Right atrium auricular region (tissue), 2 donors: ENCODE measurements around the gene C11orf68. TPM values are rescaled to one million over a fixed set of nuclear protein-coding genes. Genes with fewer than 3 reads are reported as not detected.

Source experiments
- DNase-seq: peaks from one replicate; pipeline ENCODE4 v3.0.0-alpha.2; 2019; ENCODE audit warnings: low spot score
- H3K27ac ChIP-seq, 2 donors: fragments of 200-600 bp; sonication (generic); 1 replicate in 1 of 2; 2 replicates in 1 of 2; pipeline ENCODE4 v1.5.1; 2016 to 2019
- H3K27me3 ChIP-seq, 2 donors: fragments of 200-600 bp; sonication (generic); one replicate each; pipeline versions ENCODE4 v1.5.1 to v1.6.0; 2017 to 2019
- H3K36me3 ChIP-seq: fragments of 200-600 bp; sonication (generic); one replicate; pipeline ENCODE4 v1.5.1; 2016
- H3K4me1 ChIP-seq, 2 donors: fragments of 200-600 bp; sonication (generic); one replicate each; pipeline versions ENCODE4 v1.5.1 to v1.6.0; 2017 to 2019
- H3K4me3 ChIP-seq, 2 donors: fragments of 200-600 bp; sonication (generic); 1 replicate in 1 of 2; 2 replicates in 1 of 2; pipeline ENCODE4 v1.5.1; 2017 to 2019; ENCODE audit warnings: mild to moderate bottlenecking in 1 of 2, moderate library complexity in 1 of 2
- H3K9me3 ChIP-seq, 2 donors: fragments of 200-600 bp; sonication (generic); one replicate each; pipeline ENCODE4 v1.5.1; 2019
- total RNA-seq, 2 donors: library from RNA; depleted of rRNA; stranded (reverse); fragments of >200 nt; gene quantifications; one replicate each; pipeline ENCODE4 v1.1.0, GENCODE V29; 2016
- TF ChIP-seq, protein P1 (sequence below), 2 donors: fragments of 200-600 bp; sonication (generic); IDR thresholded peaks; one replicate each; pipeline ENCODE4 v1.5.1; 2019; ENCODE audit warnings: antibody characterized with exemption in 2 of 2

The C11orf68 gene
- total RNA-seq, 2 donors from 2014 or later: 13.9 to 23.5 TPM

DNA sequence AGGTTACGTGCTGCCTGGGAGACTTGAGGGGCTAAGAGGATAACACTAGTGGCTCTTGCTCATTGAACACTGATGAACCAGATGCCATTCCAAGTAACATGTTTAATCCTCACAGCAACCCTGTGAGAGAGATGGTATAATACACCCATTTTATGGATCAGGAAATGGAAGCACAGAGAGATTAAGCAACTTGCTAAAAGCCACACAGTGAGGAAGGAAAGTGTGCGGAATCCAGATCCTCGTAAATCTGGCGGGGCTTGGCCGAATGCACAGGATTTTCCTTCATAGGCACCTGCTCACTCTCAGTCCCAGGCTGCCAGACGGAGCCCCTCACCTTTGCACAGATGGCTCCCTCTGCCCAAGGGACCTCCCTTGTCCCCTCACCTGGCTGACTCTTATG is 11.0 kb downstream of the C11orf68 start:
- no peak overlapping the region for H3K27ac ChIP-seq
- H3K27me3 ChIP-seq: no peaks in the 10 kb centered on the region
- H3K36me3 ChIP-seq: no peaks in the 10 kb centered on the region
- no peak for DNase-seq
- H3K9me3 ChIP-seq: no peaks in the 10 kb centered on the region
- TF ChIP-seq, protein P1, sequence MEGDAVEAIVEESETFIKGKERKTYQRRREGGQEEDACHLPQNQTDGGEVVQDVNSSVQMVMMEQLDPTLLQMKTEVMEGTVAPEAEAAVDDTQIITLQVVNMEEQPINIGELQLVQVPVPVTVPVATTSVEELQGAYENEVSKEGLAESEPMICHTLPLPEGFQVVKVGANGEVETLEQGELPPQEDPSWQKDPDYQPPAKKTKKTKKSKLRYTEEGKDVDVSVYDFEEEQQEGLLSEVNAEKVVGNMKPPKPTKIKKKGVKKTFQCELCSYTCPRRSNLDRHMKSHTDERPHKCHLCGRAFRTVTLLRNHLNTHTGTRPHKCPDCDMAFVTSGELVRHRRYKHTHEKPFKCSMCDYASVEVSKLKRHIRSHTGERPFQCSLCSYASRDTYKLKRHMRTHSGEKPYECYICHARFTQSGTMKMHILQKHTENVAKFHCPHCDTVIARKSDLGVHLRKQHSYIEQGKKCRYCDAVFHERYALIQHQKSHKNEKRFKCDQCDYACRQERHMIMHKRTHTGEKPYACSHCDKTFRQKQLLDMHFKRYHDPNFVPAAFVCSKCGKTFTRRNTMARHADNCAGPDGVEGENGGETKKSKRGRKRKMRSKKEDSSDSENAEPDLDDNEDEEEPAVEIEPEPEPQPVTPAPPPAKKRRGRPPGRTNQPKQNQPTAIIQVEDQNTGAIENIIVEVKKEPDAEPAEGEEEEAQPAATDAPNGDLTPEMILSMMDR (IDR thresholded peaks at IDR 0.05): no peak
- H3K4me1 ChIP-seq: peaks cover 0 to 13% of the 10 kb centered on the region in 2 donors
- H3K4me3 ChIP-seq: no peak overlapping the region

DNA sequence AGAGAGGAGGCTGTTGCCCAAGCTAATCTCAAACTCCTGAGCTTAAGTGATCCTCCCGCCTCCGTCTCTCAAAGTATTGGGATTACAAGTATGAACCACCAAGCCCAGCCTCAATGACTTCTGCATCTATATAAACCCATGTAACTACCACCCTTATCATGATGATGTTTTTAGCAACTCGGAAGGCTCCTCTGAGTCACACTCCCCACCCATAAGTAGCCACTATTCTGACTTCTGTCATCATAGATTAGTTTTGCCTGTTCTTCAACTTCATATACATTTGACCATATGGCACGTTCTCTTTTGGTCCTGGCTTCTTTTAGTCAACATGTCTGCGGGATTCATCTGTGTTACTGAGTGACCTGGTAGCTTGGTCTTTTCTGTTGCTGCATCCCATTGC is 12.3 kb downstream of the C11orf68 start:
- Histone ChIP-seq H3K27me3 (no peaks in the 10 kb centered on the region), H3K27ac (no peak overlapping the region), H3K4me3 (no peak overlapping the region), H3K9me3 (no peaks in the 10 kb centered on the region), H3K4me1 (peaks cover 0 to 5% of the 10 kb centered on the region in 2 donors), H3K36me3 (no peaks in the 10 kb centered on the region)
- DNase-seq: no peak
- TF ChIP-seq, protein P1 (IDR thresholded peaks at IDR 0.05): no peak

DNA sequence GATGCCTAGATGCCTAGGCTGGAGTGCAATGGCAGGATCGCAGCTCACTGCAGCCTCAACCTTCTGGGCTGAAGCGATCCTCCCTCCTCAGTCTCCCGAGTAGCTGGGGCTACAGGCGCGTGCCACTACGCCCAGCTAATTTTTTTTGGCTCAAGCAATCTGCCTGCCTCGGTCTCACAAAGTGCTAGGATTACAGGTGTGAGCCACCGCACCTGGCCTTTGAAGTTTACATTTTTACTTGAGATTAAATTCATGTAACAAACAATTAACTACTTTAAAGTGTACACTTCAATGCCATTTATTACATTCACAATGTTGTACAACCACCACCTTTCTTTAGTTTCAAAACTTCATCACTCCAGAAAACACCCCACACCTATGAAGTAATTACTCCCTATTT is 15.1 kb downstream of the C11orf68 start:
- Histone ChIP-seq H3K4me3 (no peak overlapping the region), H3K27ac (no peak overlapping the region), H3K27me3 (no peaks in the 10 kb centered on the region), H3K4me1 (peaks cover 0 to 14% of the 10 kb centered on the region in 2 donors), H3K36me3 (no peaks in the 10 kb centered on the region), H3K9me3 (no peaks in the 10 kb centered on the region)
- TF ChIP-seq, protein P1 (IDR thresholded peaks at IDR 0.05): no peak
- no peak for DNase-seq

DNA sequence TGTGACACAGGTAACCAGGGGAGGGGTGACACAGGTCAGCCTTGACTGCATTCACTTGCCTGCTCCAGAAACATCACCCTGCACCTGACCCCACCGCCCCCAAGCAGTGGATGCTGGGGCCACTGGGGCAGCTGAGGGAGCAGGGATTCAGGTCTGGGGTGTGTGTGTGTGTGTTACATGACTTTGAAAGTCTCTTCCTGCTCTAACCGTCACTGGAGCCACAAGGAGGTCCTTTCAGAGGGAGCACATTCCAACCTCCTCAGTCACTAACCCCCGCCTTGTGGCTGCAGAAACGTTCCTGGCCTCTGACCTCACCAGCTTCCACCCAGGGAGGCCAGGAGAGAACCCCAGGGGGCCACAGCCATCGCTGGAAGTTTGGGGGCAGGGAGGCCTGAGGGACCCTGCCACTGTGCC is 15.8 kb downstream of the C11orf68 start:
- Histone ChIP-seq H3K27ac (no peak overlapping the region), H3K4me3 (no peak overlapping the region), H3K36me3 (no peaks in the 10 kb centered on the region), H3K27me3 (no peaks in the 10 kb centered on the region), H3K9me3 (no peaks in the 10 kb centered on the region), H3K4me1 (peaks cover 0 to 14% of the 10 kb centered on the region in 2 donors)
- TF ChIP-seq, protein P1 (IDR thresholded peaks at IDR 0.05): no peak
- no peak for DNase-seq

DNA sequence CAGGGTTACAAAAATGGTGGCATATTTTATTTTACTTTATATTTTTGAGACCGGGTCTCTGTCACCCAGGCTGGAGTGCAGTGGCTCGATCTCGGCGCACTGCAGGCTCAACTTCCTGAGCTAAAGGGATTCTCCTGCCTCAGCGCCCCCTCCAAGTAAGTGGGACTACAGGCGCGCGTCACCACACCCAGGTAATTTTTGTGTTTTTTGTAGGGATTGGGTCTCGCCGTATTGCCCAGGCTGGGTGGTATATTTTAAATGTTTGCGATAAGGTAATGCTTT is 18.0 kb downstream of the C11orf68 start:
- Histone ChIP-seq H3K27ac (peak overlapping the region; percentile 62 to 72), H3K27me3 (no peaks in the 10 kb centered on the region), H3K36me3 (no peaks in the 10 kb centered on the region), H3K9me3 (no peaks in the 10 kb centered on the region), H3K4me3 (peak overlapping the region; percentile 53 to 59), H3K4me1 (peaks cover 0 to 14% of the 10 kb centered on the region in 2 donors)
- DNase-seq: no peak
- TF ChIP-seq, protein P1 (IDR thresholded peaks at IDR 0.05): no peak

DNA sequence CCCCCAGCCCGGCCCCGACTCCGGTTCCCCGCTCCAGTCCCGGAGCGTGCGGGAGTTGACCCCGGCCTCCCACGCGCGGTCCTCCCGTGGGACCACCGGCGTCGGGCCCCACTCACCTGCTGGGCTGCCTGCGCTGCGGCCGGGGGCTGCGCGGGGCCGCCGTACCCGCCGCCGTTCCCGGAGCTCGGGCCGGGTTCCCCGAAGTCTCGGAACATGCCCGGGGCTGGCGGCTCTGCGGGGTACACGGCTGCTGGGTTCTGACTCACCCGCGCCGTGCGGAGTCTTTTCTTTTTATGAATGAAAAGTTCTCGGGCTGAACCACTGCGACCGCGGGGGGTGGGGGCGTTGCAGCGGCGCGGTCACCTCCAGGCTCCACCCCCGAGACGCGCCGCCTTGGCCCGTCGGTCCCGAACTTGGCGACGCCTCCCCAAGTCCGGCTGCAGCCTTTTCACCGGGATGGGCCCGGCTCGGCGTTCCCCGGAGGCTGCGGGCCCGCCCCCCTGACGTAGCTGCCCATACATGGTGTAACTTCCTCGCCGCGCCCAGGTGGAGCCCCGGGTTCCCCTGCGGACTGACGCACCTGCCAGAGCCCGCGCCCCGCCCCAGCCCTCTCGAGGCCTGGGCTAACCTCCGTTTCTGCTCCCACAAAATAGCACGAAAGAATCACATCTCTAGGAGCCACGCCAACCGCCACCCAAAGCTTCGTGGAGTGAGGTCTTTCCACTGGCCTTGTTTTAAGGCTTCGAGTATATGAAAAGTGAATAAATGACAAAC is 18.6 kb downstream of the C11orf68 start, which contains the start of gene FOSL1:
FOSL1 (minus strand) TSS at position 264 of the 774 bp plus-strand sequence; CDS start at position 215, 49 bp downstream.
- Histone ChIP-seq H3K27me3 (no peaks in the 10 kb centered on the region), H3K4me1 (peaks cover 0 to 14% of the 10 kb centered on the region in 2 donors)
- DNase-seq: peak; percentile 94

More for the DNA sequence above, 18.6 kb downstream of the C11orf68 start, which contains the start of gene FOSL1:
- Histone ChIP-seq H3K9me3 (no peaks in the 10 kb centered on the region), H3K27ac (peak within 1 kb of the TSS; percentile 62 to 72), H3K4me3 (peak within 1 kb of the TSS; percentile 53 to 59), H3K36me3 (no peaks in the 10 kb centered on the region)
- TF ChIP-seq, protein P1 (IDR thresholded peaks at IDR 0.05): no peak
